Stimulated activated CD4-positive, alpha-beta T cell treated with anti-CD3 and anti-CD28 coated beads, Interleukin-4, amount 100 ng/mL, for 1 hour (primary cell): Measurements from ENCODE around the gene C2.
A peak's percentile ranks its signal among the peaks of the same experiment; 100 is the strongest.
"Not testable (repeated sequence)": the region's sequence is repeated elsewhere in the genome, so short reads cannot be mapped to it uniquely, and the experiment has no call there.

Source experiments
- DNase-seq: peaks from one replicate; pipeline ENCODE4 v3.0.0-alpha.2; 2020

C2 gene

GRCh38 chr6:31899215-31899614 lies 28.3 kb upstream of the C2 start:
- no peak for DNase-seq

- no peak for DNase-seq
Measured at GRCh38 chr6:31899882-31900722, 27.4 kb upstream of the C2 start.

GRCh38 chr6:31900917-31901414 lies 26.6 kb upstream of the C2 start:
- DNase-seq, result no peak

DNA sequence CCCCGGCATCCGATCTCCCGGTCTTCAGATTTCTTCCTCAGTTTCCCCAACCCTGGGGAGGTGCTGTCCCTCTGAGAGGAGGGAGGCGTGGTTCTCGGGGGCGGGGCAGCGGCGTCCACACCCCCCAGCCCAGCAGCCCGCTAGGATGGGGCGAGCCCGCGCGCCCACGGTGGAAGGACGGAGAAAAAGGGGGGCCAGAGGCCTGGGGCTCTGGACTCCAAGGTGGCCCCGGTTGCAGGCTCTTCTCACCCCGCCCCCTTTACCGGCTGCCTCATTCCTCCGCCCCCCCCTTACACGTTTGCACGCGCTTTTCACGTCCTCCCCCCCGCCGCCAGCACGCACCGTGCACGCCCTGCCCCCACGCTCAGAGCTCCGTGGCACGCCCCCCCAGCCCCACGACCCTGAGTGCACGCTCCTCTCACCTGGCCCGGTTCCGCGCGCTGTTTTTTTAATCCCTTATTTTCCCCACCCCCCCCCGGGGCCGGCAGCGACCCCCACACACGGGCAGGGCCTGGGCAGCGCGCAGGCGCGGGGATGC lies 26.0 kb upstream of the C2 start:
- peak; percentile 80 for DNase-seq

DNA sequence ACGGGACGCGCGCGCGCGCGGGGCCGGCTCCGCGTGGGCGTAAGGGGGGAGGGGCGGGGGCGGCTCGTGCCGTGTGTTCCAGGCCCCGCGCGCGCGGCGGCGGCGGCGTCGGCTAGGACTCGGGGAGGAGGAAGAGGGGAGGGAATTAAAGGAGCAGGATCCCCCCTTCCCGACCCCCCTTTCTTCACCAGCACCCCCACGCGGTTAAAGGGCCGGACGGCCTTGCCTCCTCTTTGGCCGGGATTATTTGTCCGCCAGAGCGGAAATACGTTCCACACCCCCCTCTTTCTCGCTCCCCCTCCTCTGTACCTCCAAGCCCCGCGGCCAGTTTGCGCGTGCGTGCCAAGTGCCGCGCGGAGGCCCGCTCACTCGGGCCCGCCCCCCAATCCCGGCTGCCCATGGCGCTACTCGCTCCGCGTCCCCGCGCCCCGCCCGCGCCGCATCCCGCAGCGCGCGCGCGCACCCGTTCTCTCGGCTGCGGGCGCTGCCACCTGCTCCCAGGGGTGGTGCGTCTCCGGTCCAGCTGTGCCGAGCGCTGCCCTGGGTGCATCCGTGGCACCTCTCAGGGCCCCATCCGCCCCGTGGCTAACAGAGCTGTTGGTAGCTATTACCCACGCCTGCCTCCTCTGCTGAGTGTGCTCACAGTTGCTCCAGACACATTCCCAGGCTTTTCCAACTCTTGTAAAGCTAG lies 25.4 kb upstream of the C2 start, which contains the start of gene ZBTB12:
Gene ZBTB12 (minus strand): TSS at position 134 of the 691 bp plus-strand sequence. CDS start 781 bp downstream, outside the sequence.
- DNase-seq, result peak; percentile 85

GRCh38 chr6:31903957-31904356 lies 23.6 kb upstream of the C2 start:
- DNase-seq, result no peak

- no peak for DNase-seq
Measured at GRCh38 chr6:31905041-31905440, 22.5 kb upstream of the C2 start.

DNA sequence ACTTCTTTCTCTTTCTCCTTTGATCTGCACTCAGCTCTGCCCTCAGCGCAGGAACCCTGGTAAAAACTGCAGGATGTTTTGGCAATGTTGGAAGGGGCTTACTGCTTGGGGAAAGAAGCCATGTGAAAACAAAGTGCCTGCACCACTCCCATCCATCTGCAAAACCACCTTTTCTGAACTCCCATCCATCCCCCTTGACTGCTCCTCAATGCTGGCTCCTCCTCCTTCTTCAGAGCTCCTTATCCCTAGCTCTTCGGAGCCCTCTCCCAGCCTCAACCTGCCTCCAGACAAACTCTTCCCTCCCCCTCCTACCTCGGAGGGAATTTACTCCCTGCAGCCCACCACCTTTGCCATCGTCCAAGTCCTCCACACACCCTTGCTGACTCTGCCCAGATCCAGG lies 21.4 kb upstream of the C2 start:
- DNase-seq, result no peak

GRCh38 chr6:31906727-31907126 lies 20.8 kb upstream of the C2 start:
- not testable (repeated sequence) for DNase-seq

GRCh38 chr6:31907158-31907813 lies 20.2 kb upstream of the C2 start:
- no peak for DNase-seq

- not testable (repeated sequence) for DNase-seq
Measured at GRCh38 chr6:31908255-31908654, 19.3 kb upstream of the C2 start.

DNA sequence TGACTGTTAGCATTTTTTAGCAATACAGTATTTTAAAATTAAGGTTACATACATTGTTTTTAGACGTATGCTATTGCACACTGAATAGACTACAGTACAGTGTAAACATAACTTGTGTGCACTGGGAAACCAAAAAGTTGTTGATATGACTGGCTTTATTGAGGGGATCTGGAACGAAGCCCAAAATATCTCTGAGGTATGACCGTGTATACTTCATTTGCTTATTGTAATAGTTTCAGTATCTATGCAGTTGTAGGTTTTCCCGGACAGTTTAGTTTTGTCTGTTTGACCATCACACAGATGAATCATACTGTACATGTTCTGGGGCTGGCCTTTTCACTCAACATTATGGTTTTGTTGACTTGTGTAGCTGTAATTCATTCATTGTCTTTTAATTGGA lies 18.7 kb upstream of the C2 start:
- no peak for DNase-seq

DNA sequence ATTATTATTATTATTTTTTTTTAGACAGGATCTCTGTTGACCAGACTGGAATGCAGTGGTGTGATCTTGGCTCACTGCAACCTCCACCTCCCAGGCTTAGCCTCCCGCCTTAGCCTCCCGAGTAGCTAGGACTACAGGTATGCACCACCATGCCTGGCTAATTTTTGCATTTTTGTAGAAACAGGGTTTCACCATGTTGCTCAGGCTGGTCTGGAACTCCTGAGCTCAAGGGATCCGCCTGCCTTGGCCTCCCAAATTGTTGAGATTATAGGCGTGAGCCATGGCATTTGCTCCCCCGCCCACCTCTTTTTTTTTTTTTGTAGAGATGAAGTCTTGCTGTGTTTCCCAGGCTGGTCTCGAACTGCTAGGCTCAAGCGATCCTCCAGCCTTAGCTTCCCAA lies 18.2 kb upstream of the C2 start:
- not testable (repeated sequence) for DNase-seq

- no peak for DNase-seq
Measured at GRCh38 chr6:31911826-31912585, 15.5 kb upstream of the C2 start.

DNA sequence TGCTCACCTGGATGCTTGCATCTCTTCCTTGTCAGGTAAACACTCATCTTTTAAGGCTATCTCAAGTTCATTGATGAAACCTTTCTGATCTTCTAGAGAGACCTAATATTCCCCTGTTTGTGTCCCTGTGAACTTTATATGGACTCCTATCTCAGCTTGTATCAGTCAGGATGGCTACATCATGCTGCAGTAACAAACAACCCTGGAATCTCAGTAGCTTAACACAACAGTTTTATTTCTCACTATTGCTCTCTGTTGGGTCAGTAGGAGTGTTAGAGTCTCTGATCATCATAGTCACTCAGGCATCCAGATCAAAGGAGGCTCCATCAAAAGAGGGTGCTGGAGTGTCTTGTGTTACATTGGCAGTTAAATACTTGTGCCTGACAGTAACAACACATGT lies 12.2 kb upstream of the C2 start:
- DNase-seq, result no peak

GRCh38 chr6:31915756-31916155 lies 11.8 kb upstream of the C2 start:
- DNase-seq, result no peak

GRCh38 chr6:31918069-31918720 lies 9.3 kb upstream of the C2 start:
- no peak for DNase-seq

DNA sequence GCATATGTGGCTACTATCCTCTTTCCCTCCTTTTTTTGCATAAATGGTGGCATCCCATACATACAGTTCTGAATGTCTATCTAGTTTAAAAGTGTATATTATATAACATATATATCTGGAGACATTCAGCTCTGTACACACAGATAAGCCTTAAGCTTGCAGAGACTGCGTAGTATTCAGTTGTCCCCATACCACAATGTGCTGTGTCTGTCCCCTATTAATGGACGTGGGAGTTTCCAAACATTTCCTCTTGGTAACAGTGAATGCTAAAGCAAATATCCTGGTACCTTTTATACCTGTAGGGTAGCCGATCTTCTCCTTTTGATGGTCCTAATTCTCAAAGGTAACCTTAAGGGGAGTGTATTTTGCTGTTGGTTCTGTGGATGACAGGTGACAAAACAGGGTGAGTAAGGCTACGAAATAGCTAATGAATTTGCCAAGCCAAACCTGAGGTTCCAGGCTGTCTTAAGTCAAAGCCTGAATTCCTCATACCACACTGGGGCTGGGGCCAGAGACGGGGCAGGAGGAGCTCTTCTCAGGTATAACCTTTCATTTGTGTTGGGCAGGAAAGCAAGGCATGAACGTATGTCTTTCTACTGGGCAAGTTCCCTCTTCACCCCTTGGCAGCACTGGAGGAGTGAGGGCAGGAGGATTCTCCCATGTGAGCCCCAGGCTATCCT lies 7.8 kb upstream of the C2 start:
- no peak for DNase-seq

GRCh38 chr6:31920811-31921210 lies 6.7 kb upstream of the C2 start:
- DNase-seq, result no peak

GRCh38 chr6:31922942-31923341 lies 4.6 kb upstream of the C2 start:
- DNase-seq, result peak; percentile 15
